Transverse colon (tissue), 4 donors: Measurements from ENCODE around the gene GLI2. TPM values are rescaled to one million over a fixed set of nuclear protein-coding genes. Genes with fewer than 3 reads are reported as not detected.

Experiments
- DNase-seq: peaks from one replicate; pipeline ENCODE4 v3.0.0-alpha.2; 2019
- H3K27ac ChIP-seq, 4 donors: fragments of 200-600 bp; sonication (generic); 2 replicates each; pipeline ENCODE4 v1.5.1; 2016 to 2018; ENCODE audit warnings: inconsistent platforms in 4 of 4
- H3K27me3 ChIP-seq: fragments of 200-600 bp; sonication (generic); 2 replicates; pipeline ENCODE4 v1.5.1; 2017; ENCODE audit warnings: inconsistent platforms
- H3K36me3 ChIP-seq, 4 donors: fragments of 200-600 bp; sonication (generic); 2 replicates each; pipeline ENCODE4 v1.5.1; 2017 to 2019; ENCODE audit warnings: inconsistent platforms in 4 of 4
- H3K4me1 ChIP-seq, 4 donors: fragments of 200-600 bp; sonication (generic); 2 replicates each; pipeline ENCODE4 v1.5.1; 2017 to 2020; ENCODE audit warnings: inconsistent platforms in 4 of 4
- H3K4me3 ChIP-seq, 4 donors: fragments of 200-600 bp; sonication (generic); 1 replicate in 1 of 4; 2 replicates in 3 of 4; pipeline versions ENCODE4 v1.5.1 to v1.6.1; 2017 to 2019; ENCODE audit warnings: inconsistent platforms in 4 of 4
- H3K9me3 ChIP-seq, 2 donors: fragments of 200-600 bp; sonication (generic); 2 replicates each; pipeline ENCODE4 v1.5.1; 2017 to 2019; ENCODE audit warnings: inconsistent platforms in 2 of 2
- EP300 ChIP-seq: sonication (generic); formaldehyde crosslinking; IDR thresholded peaks from one replicate; pipeline ENCODE4 v1.6.1; 2017; ENCODE audit warnings: antibody characterized with exemption, low read depth
- POLR2A ChIP-seq: fragments of 450-650 bp; IDR thresholded peaks from one replicate; pipeline ENCODE4 v1.6.1; 2016; ENCODE audit warnings: antibody characterized with exemption, mild to moderate bottlenecking, moderate library complexity
- POLR2AphosphoS5 ChIP-seq, 3 donors: sonication (generic); formaldehyde crosslinking; IDR thresholded peaks; one replicate each; pipeline ENCODE4 v1.6.1; 2016; ENCODE audit warnings: antibody characterized with exemption in 3 of 3
- WGBS, 2 donors: methylation state at CpG; one replicate each; pipeline ENCODE4 v1.1.5; 2018; ENCODE audit warnings: low coverage in 1 of 2; 5-methylcytosine and 5-hydroxymethylcytosine counted together
- in situ Hi-C, 4 donors: fragments of 200-750 bp; cut with MboI; loops; one replicate each; pipeline versions ENCODE4 v1.15.0 to v1.15.1; 2017; ENCODE audit warnings: low sequenced_read_pairs in 3 of 4, low pct_ligation_motif_present in 1 of 4, low pct_unique_long_range_greater_than_20kb in 1 of 4
- intact Hi-C: fragments of 100-400 bp; cut with DNase I; formaldehyde crosslinking; loops from one replicate; pipeline ENCODE4 v1.15.1; 2023; ENCODE audit warnings: low total_unique reads
- total RNA-seq, 4 donors: library from RNA; depleted of rRNA; stranded (reverse); fragments of >200 nt; gene quantifications; one replicate each; pipeline ENCODE4 v1.1.0, GENCODE V29; 2016
- TF ChIP-seq, protein P1 (sequence below), 5 experiments: fragments of 200-600 bp in 3 of 5; fragments of 450-650 bp in 2 of 5; sonication (generic) in 3 of 5; IDR thresholded peaks; 1 replicate in 2 of 5; 2 replicates in 3 of 5; pipeline ENCODE4 v1.5.1; 2016 to 2017; ENCODE audit warnings: antibody characterized with exemption in 5 of 5, inconsistent platforms in 3 of 5, mild to moderate bottlenecking in 2 of 5, moderate library complexity in 1 of 5

Gene GLI2
- total RNA-seq, 4 donors from 2014 or later = 1.1 to 15.1 (median 4.2) TPM

DNA sequence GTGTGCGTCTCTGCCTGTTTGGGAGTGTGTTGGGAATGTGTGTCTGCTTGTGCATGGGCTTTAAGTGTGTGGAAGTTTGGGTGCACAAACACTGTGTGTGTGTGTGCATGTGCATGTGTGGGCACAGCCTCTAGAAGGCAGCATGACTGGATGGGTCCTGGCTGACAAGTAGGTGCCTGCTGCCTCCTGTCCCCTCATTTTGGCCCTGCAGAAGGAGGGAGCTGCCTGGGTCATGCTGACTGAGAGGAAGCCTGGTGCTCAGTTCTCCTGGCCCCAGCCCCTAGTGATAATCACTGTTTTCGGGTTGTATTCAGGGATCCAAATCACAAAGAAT is 34.1 kb downstream of the GLI2 start:
- Histone ChIP-seq H3K36me3 (no peaks in the 10 kb centered on the region), H3K9me3 (no peaks in the 10 kb centered on the region), H3K4me1 (peaks cover 0 to 20% (median 15%) of the 10 kb centered on the region in 4 donors), H3K27me3 (no peaks in the 10 kb centered on the region), H3K4me3 (no peak overlapping the region), H3K27ac (no peak overlapping the region)
- in situ Hi-C loops = no loop called here
- 96 to 100% methylated on average over 1 to 2 of the region's 2 CpGs for WGBS, 2 donors
- intact Hi-C loops = no loop called here
- TF ChIP-seq, protein P1, sequence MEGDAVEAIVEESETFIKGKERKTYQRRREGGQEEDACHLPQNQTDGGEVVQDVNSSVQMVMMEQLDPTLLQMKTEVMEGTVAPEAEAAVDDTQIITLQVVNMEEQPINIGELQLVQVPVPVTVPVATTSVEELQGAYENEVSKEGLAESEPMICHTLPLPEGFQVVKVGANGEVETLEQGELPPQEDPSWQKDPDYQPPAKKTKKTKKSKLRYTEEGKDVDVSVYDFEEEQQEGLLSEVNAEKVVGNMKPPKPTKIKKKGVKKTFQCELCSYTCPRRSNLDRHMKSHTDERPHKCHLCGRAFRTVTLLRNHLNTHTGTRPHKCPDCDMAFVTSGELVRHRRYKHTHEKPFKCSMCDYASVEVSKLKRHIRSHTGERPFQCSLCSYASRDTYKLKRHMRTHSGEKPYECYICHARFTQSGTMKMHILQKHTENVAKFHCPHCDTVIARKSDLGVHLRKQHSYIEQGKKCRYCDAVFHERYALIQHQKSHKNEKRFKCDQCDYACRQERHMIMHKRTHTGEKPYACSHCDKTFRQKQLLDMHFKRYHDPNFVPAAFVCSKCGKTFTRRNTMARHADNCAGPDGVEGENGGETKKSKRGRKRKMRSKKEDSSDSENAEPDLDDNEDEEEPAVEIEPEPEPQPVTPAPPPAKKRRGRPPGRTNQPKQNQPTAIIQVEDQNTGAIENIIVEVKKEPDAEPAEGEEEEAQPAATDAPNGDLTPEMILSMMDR (IDR thresholded peaks at IDR 0.05) = no peak
- no peak for TF ChIP-seq EP300
- no peak for TF ChIP-seq POLR2A
- TF ChIP-seq POLR2AphosphoS5 (IDR thresholded peaks at IDR 0.05) = no peak
- no peak for DNase-seq

DNA sequence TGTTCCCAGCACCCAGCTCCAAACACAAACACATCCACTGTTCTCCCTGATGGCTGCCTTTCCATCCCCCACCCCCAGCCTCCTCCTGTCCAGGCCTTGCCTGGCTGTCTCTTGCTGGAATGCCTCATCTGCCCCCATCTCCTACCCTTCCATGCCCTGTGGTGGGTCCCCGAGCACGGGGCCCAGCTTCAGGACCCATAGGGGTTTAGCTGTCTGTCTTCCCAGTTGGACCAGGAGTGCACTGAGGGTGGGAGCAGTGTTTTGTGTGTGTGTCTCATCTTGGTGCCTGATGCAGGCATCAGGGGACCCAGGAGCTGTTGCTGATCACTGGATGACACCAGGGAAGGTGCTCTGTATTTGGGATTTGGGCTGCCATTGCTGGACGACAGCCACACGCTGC is 34.5 kb downstream of the GLI2 start:
- intact Hi-C loops = no loop called here
- H3K4me3 ChIP-seq = no peak overlapping the region
- DNase-seq = no peak

DNA sequence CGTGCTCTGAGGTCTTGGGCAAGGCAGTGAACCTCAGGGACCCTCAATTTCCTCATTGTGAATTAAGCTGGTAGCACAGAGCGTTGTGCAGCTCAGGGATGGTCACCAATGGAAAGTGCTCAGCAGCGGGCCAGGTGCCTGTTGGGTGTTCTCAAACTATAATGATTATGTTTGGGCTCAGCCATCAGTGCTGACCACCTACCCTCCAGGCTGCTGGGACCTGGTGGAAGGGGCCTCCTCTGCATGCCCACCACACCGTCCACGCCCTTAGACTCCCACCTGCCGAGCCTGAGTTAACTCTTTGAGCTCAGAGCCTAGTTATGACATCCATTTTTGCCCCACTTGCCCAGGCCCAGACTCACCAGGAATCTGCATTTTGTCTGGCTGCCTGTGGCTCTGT is 35.0 kb downstream of the GLI2 start:
- no peak for TF ChIP-seq POLR2AphosphoS5 (IDR thresholded peaks at IDR 0.05)
- TF ChIP-seq POLR2A = no peak
- TF ChIP-seq EP300 = no peak
- TF ChIP-seq, protein P1 (IDR thresholded peaks at IDR 0.05) = no peak
- no peak for DNase-seq
- Histone ChIP-seq H3K27me3 (no peaks in the 10 kb centered on the region), H3K4me3 (no peak overlapping the region), H3K27ac (peak overlapping the region in 2 of 4 donors; percentile 26 to 54), H3K9me3 (no peaks in the 10 kb centered on the region), H3K4me1 (peaks cover 0 to 12% (median 7%) of the 10 kb centered on the region in 4 donors), H3K36me3 (no peaks in the 10 kb centered on the region)
- in situ Hi-C loops (no loop called here), intact Hi-C loops (no loop called here)
- WGBS, 2 donors = 67 to 73% methylated on average over 2 to 6 of the region's 6 CpGs

More for the DNA sequence above, 34.5 kb downstream of the GLI2 start:
- Histone ChIP-seq H3K27ac (no peak overlapping the region), H3K27me3 (no peaks in the 10 kb centered on the region), H3K9me3 (no peaks in the 10 kb centered on the region), H3K36me3 (no peaks in the 10 kb centered on the region), H3K4me1 (peaks cover 0 to 16% (median 12%) of the 10 kb centered on the region in 4 donors)
- in situ Hi-C loops = no loop called here
- TF ChIP-seq POLR2AphosphoS5 (IDR thresholded peaks at IDR 0.05) = no peak
- no peak for TF ChIP-seq POLR2A
- TF ChIP-seq EP300 = no peak
- TF ChIP-seq, protein P1 (IDR thresholded peaks at IDR 0.05) = no peak
- WGBS, 2 donors = 92% methylated on average over 4 of the region's 4 CpGs; no CpG with 5 or more reads in 1 of the 2 donors

DNA sequence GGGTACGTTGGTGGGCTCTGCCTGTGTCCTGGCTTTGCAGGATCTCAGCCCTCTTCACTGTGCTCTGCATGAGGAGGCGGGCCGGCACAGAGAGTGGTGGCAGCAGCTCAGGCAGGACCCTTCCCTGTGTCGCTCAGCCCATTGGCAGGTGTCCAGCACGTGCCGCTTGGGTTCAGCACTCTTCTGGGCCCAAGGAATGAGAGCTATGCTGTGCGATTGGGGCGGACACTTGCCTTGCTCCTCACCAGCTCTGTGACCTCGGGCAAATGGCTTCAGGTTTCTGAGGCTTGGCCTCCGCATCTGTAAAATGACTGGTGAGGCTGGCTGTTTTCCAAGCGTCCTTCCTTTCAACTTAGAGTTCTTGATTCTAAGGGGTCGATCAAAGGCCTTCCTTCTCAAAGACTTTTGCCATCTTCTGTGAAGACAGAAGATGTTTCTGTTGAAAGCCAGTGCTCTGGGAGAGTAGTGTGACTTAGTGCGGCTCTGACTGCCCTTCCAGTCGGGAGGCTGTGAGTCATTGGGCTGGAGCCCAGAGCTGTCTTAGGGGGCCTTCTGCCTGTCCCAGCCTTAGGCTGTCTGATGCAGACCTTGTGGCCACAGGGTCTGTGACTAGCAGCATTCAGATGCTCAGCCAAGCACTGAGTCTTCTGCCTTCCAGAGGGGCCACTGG is 35.6 kb downstream of the GLI2 start:
- in situ Hi-C loops = no loop called here
- 69% methylated on average over 13 of the region's 14 CpGs; no CpG with 5 or more reads in 1 of the 2 donors for WGBS, 2 donors
- H3K36me3 ChIP-seq = no peaks in the 10 kb centered on the region
- H3K4me3 ChIP-seq = no peak overlapping the region
- no peaks in the 10 kb centered on the region for H3K27me3 ChIP-seq
- intact Hi-C loops = no loop called here
- no peaks in the 10 kb centered on the region for H3K9me3 ChIP-seq
- peaks cover 0 to 10% (median 4%) of the 10 kb centered on the region in 4 donors for H3K4me1 ChIP-seq
- H3K27ac ChIP-seq = peak overlapping the region; percentile 26 to 59 (median 46)
- TF ChIP-seq POLR2A (no peak), EP300 (no peak), POLR2AphosphoS5 (IDR thresholded peaks at IDR 0.05) (no peak)
- TF ChIP-seq, protein P1 (IDR thresholded peaks at IDR 0.05) = no peak
- peak; percentile 32 for DNase-seq
